GM10248 (cell line): Measurements from ENCODE around the gene TRDN.

Experiments
- CTCF ChIA-PET: fragments of 300-600 bp; sonication (Branson Sonifier 250); formaldehyde crosslinking; extraction: SDS; loops from one replicate; lab custom pipeline; 2021; ENCODE audit warnings: antibody characterized with exemption; lab: Yijun Ruan, JAX
- POLR2A ChIA-PET: fragments of 350-650 bp; sonication (Branson Sonifier 250); formaldehyde crosslinking; extraction: SDS; loops from one replicate; lab custom pipeline; 2020; ENCODE audit warnings: antibody characterized with exemption; lab: Yijun Ruan, JAX
- DNase-seq: peaks from one replicate; pipeline ENCODE4 v3.0.0; 2012; ENCODE audit errors: extremely low spot score
- CTCF ChIP-seq: IDR thresholded peaks from 2 replicates; pipeline ENCODE4 v1.5.1; 2012; ENCODE audit warnings: mild to moderate bottlenecking, low read depth; ENCODE audit errors: extremely low read depth, missing control alignments, control extremely low read depth

Gene TRDN

GRCh38 chr6:123210645-123211044 is 426.1 kb downstream of the TRDN start:
- no peak for TF ChIP-seq CTCF
- CTCF ChIA-PET, result no interaction called here
- POLR2A ChIA-PET, result no interaction called here
- DNase-seq, result no peak

- CTCF ChIA-PET, result interaction anchor here (1.3 kb wide), 1 partner anchor 15 kb away, joined by 3 read pairs; no protein-coding TSS in a partner anchor
- no peak for TF ChIP-seq CTCF
- POLR2A ChIA-PET, result no interaction called here
- no peak for DNase-seq
These were observed 428.7 kb downstream of the TRDN start for GRCh38 chr6:123207967-123208510.

- DNase-seq, result no peak
- POLR2A ChIA-PET, result no interaction called here
- no peak for TF ChIP-seq CTCF
- CTCF ChIA-PET, result interaction anchor here (1.0 to 1.6 kb wide), 3 partner anchors 11 to 87 kb away, joined by 3 read pairs; no protein-coding TSS in a partner anchor
These were observed 432.8 kb downstream of the TRDN start for GRCh38 chr6:123203928-123204327.

- ChIA-PET POLR2A (no interaction called here), CTCF (no interaction called here)
- DNase-seq, result no peak
- no peak for TF ChIP-seq CTCF
These were observed 434.8 kb downstream of the TRDN start for GRCh38 chr6:123201869-123202372.

- CTCF ChIA-PET, result no interaction called here
- no peak for TF ChIP-seq CTCF
- DNase-seq, result no peak
- POLR2A ChIA-PET, result no interaction called here
These were observed 443.5 kb downstream of the TRDN start for GRCh38 chr6:123193298-123193697.

GRCh38 chr6:123189816-123190215 is 446.9 kb downstream of the TRDN start:
- ChIA-PET CTCF (interaction anchor here (1.2 kb wide), 1 partner anchor 12 kb away, joined by 3 read pairs; no protein-coding TSS in a partner anchor), POLR2A (no interaction called here)
- no peak for DNase-seq
- no peak for TF ChIP-seq CTCF

- no peak for TF ChIP-seq CTCF
- CTCF ChIA-PET, result no interaction called here
- POLR2A ChIA-PET, result no interaction called here
- no peak for DNase-seq
These were observed 453.8 kb downstream of the TRDN start for GRCh38 chr6:123182998-123183397.
